GM21717 (cell line): ENCODE data around the gene BMS1.
"Not testable (repeated sequence)": the region's sequence is repeated elsewhere in the genome, so short reads cannot be mapped to it uniquely, and the experiment has no call there.

ENCODE experiments used
- ATAC-seq: cut with Tn5 transposase; IDR thresholded peaks from one replicate; pipeline ENCODE4 v1.9.1; 2021; ENCODE audit warnings: mild to moderate bottlenecking, moderate library complexity; ENCODE audit not compliant: unreplicated experiment

Gene BMS1

GRCh38 chr10:42782446-42783180 lies at the start of gene BMS1:
TSS of gene BMS1 (plus strand) at chr10:42782795. CDS start at chr10:42784395, 1,600 bp downstream.
- peak; percentile 98 for ATAC-seq

- no peak for ATAC-seq
Observed at GRCh38 chr10:42734536-42734935, 48.1 kb upstream of the BMS1 start.

- ATAC-seq, result no peak
Observed at GRCh38 chr10:42738679-42739078, 43.9 kb upstream of the BMS1 start.

GRCh38 chr10:42741536-42741935 lies 41.1 kb upstream of the BMS1 start:
- not testable (repeated sequence) for ATAC-seq

- ATAC-seq, result no peak
Observed at GRCh38 chr10:42743697-42744096, 38.9 kb upstream of the BMS1 start.

- ATAC-seq, result no peak
Observed at GRCh38 chr10:42744134-42744701, 38.4 kb upstream of the BMS1 start.

- ATAC-seq, result no peak
Observed at GRCh38 chr10:42753126-42753506, 29.5 kb upstream of the BMS1 start.

GRCh38 chr10:42753507-42754154 lies 29.0 kb upstream of the BMS1 start:
- no peak for ATAC-seq

GRCh38 chr10:42754155-42755027 lies 28.2 kb upstream of the BMS1 start:
- no peak for ATAC-seq

GRCh38 chr10:42755028-42755451 lies 27.6 kb upstream of the BMS1 start:
- no peak for ATAC-seq

GRCh38 chr10:42755556-42756093 lies 27.0 kb upstream of the BMS1 start:
- no peak for ATAC-seq

- no peak for ATAC-seq
Observed at GRCh38 chr10:42767906-42768305, 14.7 kb upstream of the BMS1 start.

GRCh38 chr10:42768581-42769152 lies 13.9 kb upstream of the BMS1 start:
- no peak for ATAC-seq

GRCh38 chr10:42769173-42769572 lies 13.4 kb upstream of the BMS1 start:
- ATAC-seq, result no peak

- ATAC-seq, result no peak
Observed at GRCh38 chr10:42769673-42770072, 12.9 kb upstream of the BMS1 start.

GRCh38 chr10:42776681-42777080 lies 5.9 kb upstream of the BMS1 start:
- no peak for ATAC-seq

- ATAC-seq, result no peak
Observed at GRCh38 chr10:42780456-42780855, 2.1 kb upstream of the BMS1 start.

- ATAC-seq, result peak; percentile 7
Observed at GRCh38 chr10:42781893-42782445, 626 bp upstream of the BMS1 start.

GRCh38 chr10:42783181-42783549 lies 570 bp downstream of the BMS1 start:
- peak; percentile 11 for ATAC-seq

GRCh38 chr10:42785759-42786158 lies 3.2 kb downstream of the BMS1 start:
- ATAC-seq, result no peak
